A673 (cell line): ENCODE results near the gene ARHGAP30. TPM values are rescaled to one million over a fixed set of nuclear protein-coding genes. Genes with fewer than 3 reads are reported as not detected.

Source experiments
- BruUV-seq: library from RNA; stranded (reverse); fragments of 400-500 nt; replicated peaks from 2 replicates; lab custom pipeline; 2021; lab: Mats Ljungman, UMichigan
- CTCF ChIA-PET: fragments of 300-600 bp; sonication (Branson Sonifier 250); formaldehyde crosslinking; loops from one replicate; lab custom pipeline; 2022; ENCODE audit warnings: antibody characterized with exemption; lab: Charles Lee
- POLR2A ChIA-PET: fragments of 300-600 bp; sonication (Branson Sonifier 250); formaldehyde crosslinking; loops from one replicate; lab custom pipeline; 2022; ENCODE audit warnings: antibody characterized with exemption; ENCODE audit not compliant: low non-redundant PET; lab: Charles Lee
- DNase-seq: peaks from one replicate; pipeline ENCODE4 v3.0.0-alpha.2; 2015; ENCODE audit warnings: low spot score
- H3K27ac ChIP-seq: fragments of 200-600 bp; sonication (generic); 2 replicates; pipeline ENCODE4 v1.5.1; 2016; ENCODE audit warnings: mixed run types, low read depth, mild to moderate bottlenecking, mixed read lengths, antibody characterized with exemption, low read length; ENCODE audit not compliant: poor library complexity, severe bottlenecking
- H3K27me3 ChIP-seq: fragments of 200-600 bp; sonication (generic); replicated peaks from 2 replicates; pipeline ENCODE4 v1.6.1; 2017; ENCODE audit warnings: mixed run types, low read depth, mild to moderate bottlenecking, mixed read lengths, antibody characterized with exemption, low read length; ENCODE audit not compliant: insufficient read depth, poor library complexity
- H3K36me3 ChIP-seq: fragments of 200-600 bp; sonication (generic); 2 replicates; pipeline ENCODE4 v1.6.1; 2016; ENCODE audit warnings: mixed run types, mild to moderate bottlenecking, mixed read lengths, antibody characterized with exemption, low read length; ENCODE audit not compliant: insufficient read depth, poor library complexity, severe bottlenecking
- H3K4me1 ChIP-seq: fragments of 200-600 bp; sonication (generic); 2 replicates; pipeline ENCODE4 v1.6.1; 2017; ENCODE audit warnings: mixed run types, mild to moderate bottlenecking, mixed read lengths, antibody characterized with exemption, low read length; ENCODE audit not compliant: insufficient read depth, poor library complexity, severe bottlenecking
- H3K4me3 ChIP-seq: fragments of 200-600 bp; sonication (generic); 2 replicates; pipeline ENCODE4 v1.5.1; 2016; ENCODE audit warnings: low read depth, mixed run types, mild to moderate bottlenecking, mixed read lengths, low read length; ENCODE audit not compliant: poor library complexity, severe bottlenecking
- H3K9me3 ChIP-seq: fragments of 200-600 bp; sonication (generic); 2 replicates; pipeline ENCODE4 v1.6.1; 2016; ENCODE audit warnings: mixed run types, low read depth, mild to moderate bottlenecking, mixed read lengths, antibody characterized with exemption, low read length; ENCODE audit not compliant: poor library complexity, severe bottlenecking
- EZH2 ChIP-seq: fragments of 200-600 bp; sonication (generic); IDR thresholded peaks from 2 replicates; pipeline ENCODE4 v1.6.1; 2017; ENCODE audit warnings: borderline replicate concordance, low read depth, mild to moderate bottlenecking, mixed read lengths, antibody characterized with exemption, low read length; ENCODE audit not compliant: poor library complexity, severe bottlenecking
- intact Hi-C: fragments of 100-400 bp; cut with micrococcal nuclease; formaldehyde crosslinking; loops from one replicate; pipeline ENCODE4 v1.10.0; 2022; ENCODE audit not compliant: unreplicated experiment
- total RNA-seq: library from RNA; stranded (reverse); gene quantifications from 2 replicates; pipeline ENCODE4 v1.2.3, GENCODE V29; 2021
- TF ChIP-seq, protein P1 (sequence below): fragments of 300-800, 200-600 bp; sonication (generic); conservative IDR thresholded peaks from 2 replicates; pipeline ENCODE4 v1.5.1; 2017; ENCODE audit warnings: low read depth, mild to moderate bottlenecking, antibody characterized with exemption, low read length, moderate library complexity, mixed read lengths

ARHGAP30 gene
- total RNA-seq, 1 experiment from 2014 or later = not detected

DNA sequence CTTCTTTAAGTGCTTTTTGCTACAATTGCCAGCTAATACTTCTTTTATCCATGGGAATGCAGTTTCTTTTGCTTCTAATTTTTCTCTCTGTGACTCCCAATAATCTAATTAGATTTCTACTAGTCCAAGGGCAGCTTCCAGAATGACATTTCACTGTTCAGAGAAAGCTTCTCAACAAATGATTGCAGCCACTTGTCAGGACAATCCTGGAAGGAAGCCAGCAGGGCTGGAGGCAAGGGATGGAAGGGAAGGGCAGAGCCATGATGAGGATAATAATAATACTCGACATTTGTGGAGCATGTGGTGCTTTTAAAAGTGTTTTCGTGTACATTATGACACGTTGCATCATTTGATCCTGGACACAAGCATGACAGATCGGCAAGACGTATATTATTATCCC is 68.2 kb downstream of the ARHGAP30 start:
- no peak for DNase-seq
- Histone ChIP-seq H3K4me3 (no peak overlapping the region), H3K27ac (no peak overlapping the region), H3K36me3 (no peaks in the 10 kb centered on the region), H3K9me3 (no peaks in the 10 kb centered on the region), H3K4me1 (no peaks in the 10 kb centered on the region), H3K27me3 (no peaks in the 10 kb centered on the region)
- CTCF ChIA-PET = interaction anchor here (0.7 kb wide), 1 partner anchor 345 kb away, joined by 20 read pairs; no protein-coding TSS in a partner anchor
- BruUV-seq = no TSS peak
- POLR2A ChIA-PET = no interaction called here
- intact Hi-C loops = no loop called here
- TF ChIP-seq, protein P1, sequence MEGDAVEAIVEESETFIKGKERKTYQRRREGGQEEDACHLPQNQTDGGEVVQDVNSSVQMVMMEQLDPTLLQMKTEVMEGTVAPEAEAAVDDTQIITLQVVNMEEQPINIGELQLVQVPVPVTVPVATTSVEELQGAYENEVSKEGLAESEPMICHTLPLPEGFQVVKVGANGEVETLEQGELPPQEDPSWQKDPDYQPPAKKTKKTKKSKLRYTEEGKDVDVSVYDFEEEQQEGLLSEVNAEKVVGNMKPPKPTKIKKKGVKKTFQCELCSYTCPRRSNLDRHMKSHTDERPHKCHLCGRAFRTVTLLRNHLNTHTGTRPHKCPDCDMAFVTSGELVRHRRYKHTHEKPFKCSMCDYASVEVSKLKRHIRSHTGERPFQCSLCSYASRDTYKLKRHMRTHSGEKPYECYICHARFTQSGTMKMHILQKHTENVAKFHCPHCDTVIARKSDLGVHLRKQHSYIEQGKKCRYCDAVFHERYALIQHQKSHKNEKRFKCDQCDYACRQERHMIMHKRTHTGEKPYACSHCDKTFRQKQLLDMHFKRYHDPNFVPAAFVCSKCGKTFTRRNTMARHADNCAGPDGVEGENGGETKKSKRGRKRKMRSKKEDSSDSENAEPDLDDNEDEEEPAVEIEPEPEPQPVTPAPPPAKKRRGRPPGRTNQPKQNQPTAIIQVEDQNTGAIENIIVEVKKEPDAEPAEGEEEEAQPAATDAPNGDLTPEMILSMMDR = no peak
- TF ChIP-seq EZH2 = no peak

DNA sequence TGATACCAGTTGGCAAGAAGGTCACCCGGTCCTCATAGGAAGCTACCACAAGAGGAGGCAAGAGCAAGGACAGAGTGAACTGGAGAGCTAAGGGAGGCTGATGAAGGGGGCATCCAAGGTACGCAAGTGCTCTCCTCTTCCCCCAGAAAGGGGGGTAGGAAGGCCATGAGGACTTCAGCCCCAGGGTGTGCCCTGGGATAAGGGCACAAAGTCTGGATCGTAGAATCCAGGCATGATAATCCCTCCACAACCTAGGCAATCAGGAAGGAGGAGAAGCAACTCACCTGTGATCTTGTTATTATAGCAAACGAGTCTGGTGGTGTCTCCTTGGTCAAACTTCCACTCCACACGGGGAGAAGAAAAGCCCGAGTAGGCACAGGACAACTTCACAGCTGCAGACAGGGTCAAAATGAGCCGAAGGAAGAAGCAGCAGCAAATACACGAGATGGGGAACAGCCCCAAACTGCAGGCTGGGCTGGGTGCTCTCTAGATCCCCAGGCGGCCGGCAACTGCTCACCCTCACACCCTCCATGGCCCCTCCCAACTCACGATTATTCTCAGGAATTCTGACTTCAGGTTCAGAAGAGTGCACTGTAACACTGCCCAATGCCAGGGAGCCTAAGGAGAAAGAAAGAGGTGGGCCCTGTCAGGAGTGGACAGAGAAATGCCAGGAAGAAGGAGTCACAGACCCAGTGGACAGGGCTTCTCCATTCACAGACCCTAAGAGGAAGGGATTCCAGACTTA is 68.8 kb downstream of the ARHGAP30 start:
- Histone ChIP-seq H3K4me3 (no peak overlapping the region), H3K27me3 (no peaks in the 10 kb centered on the region), H3K27ac (no peak overlapping the region), H3K4me1 (no peaks in the 10 kb centered on the region), H3K36me3 (no peaks in the 10 kb centered on the region), H3K9me3 (no peaks in the 10 kb centered on the region)
- ChIA-PET POLR2A (no interaction called here), CTCF (interaction anchor here (0.5 kb wide), 1 partner anchor 286 kb away, joined by 4 read pairs; no protein-coding TSS in a partner anchor)
- BruUV-seq = no TSS peak
- TF ChIP-seq, protein P1 = no peak
- TF ChIP-seq EZH2 = no peak
- no peak for DNase-seq
- intact Hi-C loops = no loop called here

DNA sequence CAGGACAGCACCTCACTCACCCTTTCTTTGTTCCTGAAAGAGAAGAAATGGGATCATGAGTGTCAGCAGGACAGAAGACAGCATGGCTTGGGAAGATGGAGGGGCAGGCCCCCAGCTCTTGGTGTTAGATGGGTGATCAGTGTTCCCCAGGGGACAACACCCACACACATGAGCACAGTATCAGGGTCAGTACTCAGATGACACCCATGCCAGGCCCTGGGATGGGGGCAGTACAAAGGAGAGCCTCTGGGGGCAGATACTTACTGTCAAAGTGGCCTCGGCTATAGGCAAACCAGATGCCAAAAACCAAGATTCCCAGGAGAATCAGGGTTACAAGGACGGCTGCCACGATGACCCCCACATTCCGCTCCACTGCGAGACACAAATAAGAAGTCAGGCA is 70.3 kb downstream of the ARHGAP30 start:
- Histone ChIP-seq H3K4me3 (no peak overlapping the region), H3K27me3 (no peaks in the 10 kb centered on the region), H3K36me3 (no peaks in the 10 kb centered on the region), H3K27ac (no peak overlapping the region), H3K9me3 (no peaks in the 10 kb centered on the region), H3K4me1 (no peaks in the 10 kb centered on the region)
- POLR2A ChIA-PET = no interaction called here
- BruUV-seq = no TSS peak
- CTCF ChIA-PET = no interaction called here
- intact Hi-C loops = loop anchor here (10.0 kb wide), 1 partner anchor 375 kb away; no protein-coding TSS in a partner anchor
- no peak for DNase-seq
- TF ChIP-seq EZH2 = no peak
- TF ChIP-seq, protein P1 = no peak
